Esophagus muscularis mucosa (tissue), 4 donors: ENCODE data around the gene VEPH1. TPM values are rescaled to one million over a fixed set of nuclear protein-coding genes. Genes with fewer than 3 reads are reported as not detected.

Experiments used
- DNase-seq: peaks from one replicate; pipeline ENCODE4 v3.0.0-alpha.2; 2017; ENCODE audit errors: extremely low spot score
- H3K27ac ChIP-seq, 4 donors: fragments of 200-600 bp; sonication (generic); replicated peaks in 1 of 4; 1 replicate in 3 of 4; 2 replicates in 1 of 4; pipeline ENCODE4 v1.5.1; 2016 to 2019; ENCODE audit warnings: mild to moderate bottlenecking in 1 of 4
- H3K27me3 ChIP-seq, 4 donors: fragments of 200-600 bp; sonication (generic); one replicate each; pipeline versions ENCODE4 v1.5.1 to v1.6.0; 2016 to 2019
- H3K36me3 ChIP-seq, 4 donors: fragments of 200-600 bp; sonication (generic); one replicate each; pipeline ENCODE4 v1.5.1; 2016 to 2019
- H3K4me1 ChIP-seq, 4 donors: fragments of 200-600 bp; sonication (generic); one replicate each; pipeline ENCODE4 v1.5.1; 2016 to 2019
- H3K4me3 ChIP-seq, 4 donors: fragments of 200-600 bp; sonication (generic); 1 replicate in 2 of 4; 2 replicates in 2 of 4; pipeline ENCODE4 v1.5.1; 2016 to 2019; ENCODE audit warnings: mild to moderate bottlenecking in 4 of 4, moderate library complexity in 1 of 4
- H3K9me3 ChIP-seq, 4 donors: fragments of 200-600 bp; sonication (generic); 1 replicate in 3 of 4; 2 replicates in 1 of 4; pipeline ENCODE4 v1.5.1; 2016 to 2019
- CTCF ChIP-seq, 3 experiments: fragments of 200-600 bp in 2 of 3; fragments of 450-650 bp in 1 of 3; sonication (generic) in 2 of 3; IDR thresholded peaks; one replicate each; pipeline ENCODE4 v1.5.1; 2017 to 2019; ENCODE audit warnings: antibody characterized with exemption in 3 of 3, mild to moderate bottlenecking in 2 of 3, moderate library complexity in 1 of 3
- EP300 ChIP-seq: sonication (generic); formaldehyde crosslinking; IDR thresholded peaks from one replicate; pipeline ENCODE4 v1.6.1; 2017; ENCODE audit warnings: antibody characterized with exemption
- POLR2A ChIP-seq: fragments of 450-650 bp; IDR thresholded peaks from one replicate; pipeline ENCODE4 v1.6.1; 2017; ENCODE audit warnings: antibody characterized with exemption, moderate library complexity, mild to moderate bottlenecking, low read depth
- POLR2AphosphoS5 ChIP-seq, 2 donors: sonication (generic); formaldehyde crosslinking; IDR thresholded peaks; one replicate each; pipeline ENCODE4 v1.6.1; 2017; ENCODE audit warnings: antibody characterized with exemption in 2 of 2
- WGBS: methylation state at CpG from one replicate; pipeline ENCODE4 v1.1.5; 2018; 5-methylcytosine and 5-hydroxymethylcytosine counted together
- intact Hi-C: fragments of 100-400 bp; cut with DNase I; formaldehyde crosslinking; loops from one replicate; pipeline ENCODE4 v1.15.1; 2023
- total RNA-seq, 4 donors: library from RNA; depleted of rRNA; stranded (reverse); fragments of >200 nt; gene quantifications; one replicate each; pipeline versions ENCODE4 v1.1.0 to v1.2.1, GENCODE V29; 2016

VEPH1 gene
- total RNA-seq, 4 donors from 2014 or later: 0.23 to 1.2 (median 0.52) TPM; not detected in 1

GRCh38 chr3:157248590-157249422 lies 254.4 kb downstream of the VEPH1 start:
- no peak overlapping the region for H3K4me3 ChIP-seq
- no peaks in the 10 kb centered on the region for H3K36me3 ChIP-seq
- H3K27ac ChIP-seq: peak overlapping the region; percentile 55 to 68 (median 60)
- no peaks in the 10 kb centered on the region for H3K27me3 ChIP-seq
- no peak for DNase-seq
- no peak for TF ChIP-seq POLR2A
- TF ChIP-seq POLR2AphosphoS5 (IDR thresholded peaks at IDR 0.05): peak; percentile 16 to 67
- peaks cover 20 to 34% (median 25%) of the 10 kb centered on the region in 4 donors for H3K4me1 ChIP-seq
- 42% methylated on average over 5 of the region's 5 CpGs for WGBS
- intact Hi-C loops: no loop called here
- no peaks in the 10 kb centered on the region for H3K9me3 ChIP-seq

- no peak for TF ChIP-seq POLR2AphosphoS5 (IDR thresholded peaks at IDR 0.05)
- TF ChIP-seq POLR2A: no peak
- no peak for TF ChIP-seq EP300
- TF ChIP-seq CTCF (IDR thresholded peaks at IDR 0.05): no peak
- no peak for DNase-seq
- H3K36me3 ChIP-seq: no peaks in the 10 kb centered on the region
- H3K4me1 ChIP-seq: peaks cover 20 to 34% (median 25%) of the 10 kb centered on the region in 4 donors
- H3K4me3 ChIP-seq: no peak overlapping the region
- H3K9me3 ChIP-seq: no peaks in the 10 kb centered on the region
- peak overlapping the region; percentile 55 to 68 (median 60) for H3K27ac ChIP-seq
- WGBS: 82% methylated on average over 1 of the region's 1 CpG
- no peaks in the 10 kb centered on the region for H3K27me3 ChIP-seq
- intact Hi-C loops: no loop called here
Observed at GRCh38 chr3:157247391-157247790, 255.8 kb downstream of the VEPH1 start.

DNA sequence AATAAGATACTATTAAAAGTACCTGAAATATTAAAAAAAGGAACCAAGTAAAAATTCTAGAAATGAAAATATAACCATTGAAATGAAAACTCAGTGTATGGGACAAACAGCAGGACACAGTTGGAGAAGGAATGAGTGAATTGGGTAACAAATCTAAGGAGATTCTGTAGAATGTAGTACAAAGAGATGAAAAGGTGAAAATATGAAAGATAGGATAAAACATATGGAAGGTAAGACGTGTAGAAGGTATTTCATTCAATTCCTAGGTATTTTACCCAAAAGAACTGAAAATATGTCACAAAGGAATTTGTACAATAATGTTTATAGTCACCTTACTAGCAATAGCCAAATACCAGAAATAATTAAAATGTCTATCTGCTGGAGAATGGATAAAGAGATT lies 260.4 kb downstream of the VEPH1 start:
- intact Hi-C loops: no loop called here
- H3K27ac ChIP-seq: no peak overlapping the region
- H3K27me3 ChIP-seq: no peaks in the 10 kb centered on the region
- TF ChIP-seq POLR2AphosphoS5 (IDR thresholded peaks at IDR 0.05) (no peak), EP300 (no peak), CTCF (IDR thresholded peaks at IDR 0.05) (no peak), POLR2A (no peak)
- 90% methylated on average over 1 of the region's 1 CpG for WGBS
- DNase-seq: no peak
- H3K36me3 ChIP-seq: no peaks in the 10 kb centered on the region
- H3K9me3 ChIP-seq: no peaks in the 10 kb centered on the region
- H3K4me1 ChIP-seq: peaks cover 11 to 24% (median 21%) of the 10 kb centered on the region in 4 donors
- H3K4me3 ChIP-seq: no peak overlapping the region

DNA sequence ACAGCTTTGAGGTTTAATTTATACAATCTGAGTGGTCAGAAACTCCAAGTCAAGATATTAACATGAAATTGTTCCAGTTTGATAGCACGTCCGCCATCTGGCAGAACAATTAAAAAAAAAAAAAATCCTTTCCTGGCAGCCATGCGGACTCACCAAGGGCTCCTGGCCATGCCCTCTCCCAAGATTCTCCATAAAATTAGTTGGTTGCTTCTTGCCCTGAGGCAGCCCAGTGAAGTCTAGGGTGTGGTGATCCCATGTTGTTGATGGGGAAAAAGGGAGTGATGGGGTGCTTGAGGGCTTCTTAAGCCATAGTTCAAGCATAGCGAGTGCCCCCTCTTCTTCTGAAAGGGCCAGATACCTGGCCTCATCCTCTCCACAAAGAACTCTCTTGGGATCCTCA lies 261.6 kb downstream of the VEPH1 start:
- Histone ChIP-seq H3K27me3 (no peaks in the 10 kb centered on the region), H3K4me1 (peaks cover 0 to 25% (median 16%) of the 10 kb centered on the region in 4 donors), H3K27ac (no peak overlapping the region), H3K36me3 (no peaks in the 10 kb centered on the region), H3K9me3 (no peaks in the 10 kb centered on the region), H3K4me3 (no peak overlapping the region)
- 94% methylated on average over 4 of the region's 4 CpGs for WGBS
- DNase-seq: no peak
- intact Hi-C loops: no loop called here
- TF ChIP-seq EP300 (no peak), POLR2A (no peak), CTCF (IDR thresholded peaks at IDR 0.05) (no peak), POLR2AphosphoS5 (IDR thresholded peaks at IDR 0.05) (no peak)

- Histone ChIP-seq H3K36me3 (no peaks in the 10 kb centered on the region), H3K4me3 (no peak overlapping the region), H3K27ac (no peak overlapping the region), H3K4me1 (peaks cover 0 to 25% (median 16%) of the 10 kb centered on the region in 4 donors), H3K27me3 (no peaks in the 10 kb centered on the region), H3K9me3 (no peaks in the 10 kb centered on the region)
- DNase-seq: no peak
- TF ChIP-seq EP300 (no peak), POLR2AphosphoS5 (IDR thresholded peaks at IDR 0.05) (no peak), POLR2A (no peak), CTCF (IDR thresholded peaks at IDR 0.05) (no peak)
- intact Hi-C loops: no loop called here
- WGBS: 38% methylated on average over 1 of the region's 1 CpG
Observed at GRCh38 chr3:157240408-157240807, 262.8 kb downstream of the VEPH1 start.
